ENCODE data around the gene PPY.

GRCh38 chr17:43909537-43910231, 32.6 kb downstream of the PPY start:
- TF ChIP-seq POLR2AphosphoS5 (IDR thresholded peaks at IDR 0.05) (no peak), POLR2A (IDR thresholded peaks at IDR 0.05) (no peak)
- TF ChIP-seq, protein P1, sequence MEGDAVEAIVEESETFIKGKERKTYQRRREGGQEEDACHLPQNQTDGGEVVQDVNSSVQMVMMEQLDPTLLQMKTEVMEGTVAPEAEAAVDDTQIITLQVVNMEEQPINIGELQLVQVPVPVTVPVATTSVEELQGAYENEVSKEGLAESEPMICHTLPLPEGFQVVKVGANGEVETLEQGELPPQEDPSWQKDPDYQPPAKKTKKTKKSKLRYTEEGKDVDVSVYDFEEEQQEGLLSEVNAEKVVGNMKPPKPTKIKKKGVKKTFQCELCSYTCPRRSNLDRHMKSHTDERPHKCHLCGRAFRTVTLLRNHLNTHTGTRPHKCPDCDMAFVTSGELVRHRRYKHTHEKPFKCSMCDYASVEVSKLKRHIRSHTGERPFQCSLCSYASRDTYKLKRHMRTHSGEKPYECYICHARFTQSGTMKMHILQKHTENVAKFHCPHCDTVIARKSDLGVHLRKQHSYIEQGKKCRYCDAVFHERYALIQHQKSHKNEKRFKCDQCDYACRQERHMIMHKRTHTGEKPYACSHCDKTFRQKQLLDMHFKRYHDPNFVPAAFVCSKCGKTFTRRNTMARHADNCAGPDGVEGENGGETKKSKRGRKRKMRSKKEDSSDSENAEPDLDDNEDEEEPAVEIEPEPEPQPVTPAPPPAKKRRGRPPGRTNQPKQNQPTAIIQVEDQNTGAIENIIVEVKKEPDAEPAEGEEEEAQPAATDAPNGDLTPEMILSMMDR (IDR thresholded peaks at IDR 0.05): no peak
